ENCODE data around the gene BCL2L11. TPM values are rescaled to one million over a fixed set of nuclear protein-coding genes. Genes with fewer than 3 reads are reported as not detected.

BCL2L11 gene
- total RNA-seq, 1 donor from 2014 or later, result 3.7 TPM

- H3K36me3 ChIP-seq (ENCODE audit: control insufficient read depth, insufficient read depth, low read length), result peaks cover 4% of the 10 kb centered on the region
- no peak for DNase-seq (ENCODE audit: low read depth)
- no peaks in the 10 kb centered on the region for H3K27me3 ChIP-seq (ENCODE audit: control insufficient read depth, insufficient read depth, low read length)
- H3K4me3 ChIP-seq (ENCODE audit: low read depth, low read length), result no peak overlapping the region
- TF ChIP-seq CTCF (IDR thresholded peaks at IDR 0.05; ENCODE audit: insufficient read depth, low read length, severe bottlenecking), result no peak
- no peak for FAIRE-seq
Observed at GRCh38 chr2:111148925-111149324, 28.2 kb downstream of the BCL2L11 start.

GRCh38 chr2:111149882-111150455, 29.3 kb downstream of the BCL2L11 start:
- Histone ChIP-seq H3K27me3 (ENCODE audit: control insufficient read depth, insufficient read depth, low read length) (no peaks in the 10 kb centered on the region), H3K36me3 (ENCODE audit: control insufficient read depth, insufficient read depth, low read length) (peaks cover 4% of the 10 kb centered on the region), H3K4me3 (ENCODE audit: low read depth, low read length) (no peak overlapping the region)
- TF ChIP-seq CTCF (IDR thresholded peaks at IDR 0.05; ENCODE audit: insufficient read depth, low read length, severe bottlenecking), result no peak
- DNase-seq (ENCODE audit: low read depth) (no peak), FAIRE-seq (no peak)

- TF ChIP-seq CTCF (IDR thresholded peaks at IDR 0.05; ENCODE audit: insufficient read depth, low read length, severe bottlenecking), result no peak
- peaks cover 7% of the 10 kb centered on the region for H3K36me3 ChIP-seq (ENCODE audit: control insufficient read depth, insufficient read depth, low read length)
- FAIRE-seq (no peak), DNase-seq (ENCODE audit: low read depth) (no peak)
- H3K4me3 ChIP-seq (ENCODE audit: low read depth, low read length), result no peak overlapping the region
- H3K27me3 ChIP-seq (ENCODE audit: control insufficient read depth, insufficient read depth, low read length), result no peaks in the 10 kb centered on the region
Observed at GRCh38 chr2:111154758-111155157, 34.0 kb downstream of the BCL2L11 start.

GRCh38 chr2:111155610-111156009, 34.9 kb downstream of the BCL2L11 start:
- Histone ChIP-seq H3K4me3 (ENCODE audit: low read depth, low read length) (no peak overlapping the region), H3K36me3 (ENCODE audit: control insufficient read depth, insufficient read depth, low read length) (peaks cover 7% of the 10 kb centered on the region), H3K27me3 (ENCODE audit: control insufficient read depth, insufficient read depth, low read length) (no peaks in the 10 kb centered on the region)
- no peak for FAIRE-seq
- TF ChIP-seq CTCF (IDR thresholded peaks at IDR 0.05; ENCODE audit: insufficient read depth, low read length, severe bottlenecking), result no peak
- peak; percentile 95 for DNase-seq (ENCODE audit: low read depth)

GRCh38 chr2:111156529-111156928, 35.8 kb downstream of the BCL2L11 start:
- Histone ChIP-seq H3K36me3 (ENCODE audit: control insufficient read depth, insufficient read depth, low read length) (peaks cover 7% of the 10 kb centered on the region), H3K27me3 (ENCODE audit: control insufficient read depth, insufficient read depth, low read length) (no peaks in the 10 kb centered on the region), H3K4me3 (ENCODE audit: low read depth, low read length) (no peak overlapping the region)
- no peak for TF ChIP-seq CTCF (IDR thresholded peaks at IDR 0.05; ENCODE audit: insufficient read depth, low read length, severe bottlenecking)
- FAIRE-seq, result no peak
- no peak for DNase-seq (ENCODE audit: low read depth)

GRCh38 chr2:111157071-111157661, 36.5 kb downstream of the BCL2L11 start:
- Histone ChIP-seq H3K4me3 (ENCODE audit: low read depth, low read length) (no peak overlapping the region), H3K36me3 (ENCODE audit: control insufficient read depth, insufficient read depth, low read length) (peaks cover 7% of the 10 kb centered on the region), H3K27me3 (ENCODE audit: control insufficient read depth, insufficient read depth, low read length) (no peaks in the 10 kb centered on the region)
- DNase-seq (ENCODE audit: low read depth) (no peak), FAIRE-seq (no peak)
- no peak for TF ChIP-seq CTCF (IDR thresholded peaks at IDR 0.05; ENCODE audit: insufficient read depth, low read length, severe bottlenecking)

Data from bronchial epithelial cell (primary cell).